NCI-H2196 (cell line): ENCODE measurements around the gene PRKG1.
"Not testable (repeated sequence)": the region's sequence is repeated elsewhere in the genome, so short reads cannot be mapped to it uniquely, and the experiment has no call there.

Source experiments
- DNase-seq: peaks from one replicate; lab custom pipeline; 2025; ENCODE audit not compliant: unreplicated experiment; lab: John Stamatoyannopoulos, UW

The PRKG1 gene

GRCh38 chr10:51313773-51314478 lies 239.6 kb downstream of the PRKG1 start:
- no peak for DNase-seq

- no peak for DNase-seq
Observed at GRCh38 chr10:51314481-51314880, 240.2 kb downstream of the PRKG1 start.

DNA sequence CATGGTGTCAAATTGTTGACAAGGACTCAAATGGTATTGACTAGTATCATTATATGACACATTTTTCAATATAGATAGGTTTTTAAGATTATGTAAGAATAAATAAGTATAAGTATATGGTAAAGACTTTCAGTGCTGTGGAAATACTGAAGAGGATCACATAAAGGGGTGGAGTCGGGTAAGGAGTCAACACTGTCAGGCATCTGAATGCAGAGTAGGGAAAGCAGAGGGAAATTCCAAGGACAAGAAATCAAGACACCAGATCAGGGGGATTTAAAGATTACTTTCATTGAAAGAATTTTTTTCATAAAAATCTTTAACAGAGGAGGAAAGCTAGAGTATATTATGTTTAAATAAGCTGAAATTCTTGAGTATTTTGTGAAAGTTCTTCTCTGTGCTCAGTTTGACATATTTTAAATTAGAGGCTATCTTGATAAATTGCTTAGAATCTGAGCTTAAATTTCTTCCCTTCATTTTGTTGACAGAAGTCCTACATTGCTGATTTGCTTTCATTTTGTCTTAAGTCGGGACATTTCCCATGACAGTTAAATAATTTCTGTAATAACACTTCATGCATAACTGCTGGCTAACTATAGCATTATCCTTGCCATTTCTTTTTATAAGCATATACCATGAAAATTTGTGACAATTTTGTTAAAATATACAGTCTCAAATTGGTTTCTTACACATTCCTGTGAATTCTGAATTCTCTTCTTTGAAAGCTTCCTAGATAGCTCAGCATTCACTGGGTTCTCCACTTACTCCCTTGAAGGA lies 244.3 kb downstream of the PRKG1 start:
- no peak for DNase-seq

DNA sequence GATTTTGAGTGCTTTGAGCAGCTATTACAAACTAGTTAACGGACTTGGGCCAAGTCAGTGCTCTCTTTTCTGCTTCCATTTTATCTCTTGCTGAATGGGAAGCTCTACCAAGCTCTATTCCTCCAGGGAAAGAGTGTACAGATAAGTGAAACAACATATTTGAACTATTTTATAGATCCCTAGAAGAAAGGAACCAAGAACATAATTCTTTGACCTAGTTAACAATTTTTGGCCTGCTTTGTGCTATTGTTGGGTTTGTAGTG lies 244.8 kb downstream of the PRKG1 start:
- no peak for DNase-seq

- no peak for DNase-seq
Observed at GRCh38 chr10:51321300-51321699, 247.0 kb downstream of the PRKG1 start.

GRCh38 chr10:51321980-51322379 lies 247.7 kb downstream of the PRKG1 start:
- DNase-seq = no peak

GRCh38 chr10:51325649-51326048 lies 251.4 kb downstream of the PRKG1 start:
- no peak for DNase-seq

DNA sequence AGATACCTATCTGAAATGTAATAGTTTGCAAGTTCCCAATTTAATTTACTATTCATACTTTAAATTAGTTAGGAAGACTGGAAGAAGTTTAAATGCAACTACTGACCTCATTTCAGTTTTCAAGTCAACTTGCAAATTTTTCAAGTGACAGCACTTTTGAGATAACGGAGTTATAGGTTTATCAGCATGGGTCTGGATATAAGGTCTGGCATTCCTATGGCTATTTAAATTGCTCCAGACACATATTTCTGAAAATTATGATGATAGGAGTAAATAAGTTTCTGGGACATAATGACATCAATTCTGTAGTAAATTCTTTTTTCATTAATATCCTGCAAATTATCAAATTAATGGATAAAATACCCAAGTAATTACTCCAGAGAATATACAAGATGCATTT lies 251.9 kb downstream of the PRKG1 start:
- DNase-seq = no peak

GRCh38 chr10:51327432-51327831 lies 253.1 kb downstream of the PRKG1 start:
- DNase-seq = no peak

- no peak for DNase-seq
Observed at GRCh38 chr10:51340366-51340765, 266.1 kb downstream of the PRKG1 start.

GRCh38 chr10:51340845-51341610 lies 266.7 kb downstream of the PRKG1 start:
- no peak for DNase-seq

DNA sequence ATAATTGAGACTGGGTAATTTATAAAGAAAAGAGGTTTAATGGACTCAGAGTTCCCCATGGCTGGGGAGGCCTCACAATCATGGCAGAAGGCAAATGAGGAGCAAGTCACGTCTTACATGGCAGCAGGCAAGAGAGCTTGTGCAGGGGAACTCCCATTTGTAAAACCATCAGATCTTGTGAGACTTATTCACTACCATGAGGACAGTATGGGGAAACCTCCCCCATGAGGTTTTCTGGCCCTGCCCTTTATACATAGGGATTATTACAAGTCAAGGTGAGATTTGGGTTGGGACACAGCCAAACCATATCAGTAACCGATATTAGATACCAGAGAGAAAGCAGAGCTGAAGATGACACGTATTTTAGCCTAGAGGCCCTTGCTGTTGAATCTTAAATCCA lies 267.5 kb downstream of the PRKG1 start:
- DNase-seq = not testable (repeated sequence)

DNA sequence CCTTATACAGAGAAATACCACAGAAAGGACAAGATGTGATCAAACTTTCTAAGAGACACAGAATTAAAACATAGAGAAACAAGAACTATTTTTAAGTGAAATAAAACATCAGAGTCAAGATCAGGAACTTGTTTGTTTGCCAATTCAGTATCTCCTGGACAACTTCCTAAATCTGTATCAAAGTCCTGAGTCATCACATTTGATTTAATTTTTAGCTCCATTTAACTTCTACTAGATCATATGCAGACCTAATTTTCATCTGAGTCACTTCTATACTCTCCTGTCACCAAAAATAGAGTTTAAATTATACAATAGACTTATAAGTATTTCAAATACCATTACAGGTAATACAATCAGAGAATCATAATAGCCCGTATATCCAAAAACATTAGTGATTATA lies 268.1 kb downstream of the PRKG1 start:
- DNase-seq = no peak

- DNase-seq = no peak
Observed at GRCh38 chr10:51343391-51343790, 269.1 kb downstream of the PRKG1 start.

- no peak for DNase-seq
Observed at GRCh38 chr10:51344371-51344770, 270.1 kb downstream of the PRKG1 start.

DNA sequence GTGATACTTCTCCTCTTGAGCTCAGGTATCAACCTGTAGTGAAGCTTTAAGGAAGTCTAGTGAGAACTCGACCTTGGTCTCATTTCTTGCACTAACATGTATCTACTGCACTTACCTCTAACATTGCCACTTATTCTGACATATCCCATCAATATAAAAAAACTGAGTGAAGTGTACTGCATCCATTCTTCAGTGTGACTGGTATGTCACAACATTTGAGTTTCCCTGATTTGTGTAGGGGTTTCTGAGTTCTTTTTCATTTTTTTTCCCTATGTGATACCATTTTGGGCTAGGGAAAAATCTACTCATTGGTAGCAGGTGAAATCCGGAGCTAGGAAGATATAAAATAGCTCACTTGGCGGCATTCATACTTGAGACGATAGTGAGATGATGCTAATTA lies 274.3 kb downstream of the PRKG1 start:
- DNase-seq = no peak

- no peak for DNase-seq
Observed at GRCh38 chr10:51357170-51357569, 282.9 kb downstream of the PRKG1 start.

- DNase-seq = no peak
Observed at GRCh38 chr10:51358227-51358626, 283.9 kb downstream of the PRKG1 start.

- no peak for DNase-seq
Observed at GRCh38 chr10:51363415-51363814, 289.1 kb downstream of the PRKG1 start.

DNA sequence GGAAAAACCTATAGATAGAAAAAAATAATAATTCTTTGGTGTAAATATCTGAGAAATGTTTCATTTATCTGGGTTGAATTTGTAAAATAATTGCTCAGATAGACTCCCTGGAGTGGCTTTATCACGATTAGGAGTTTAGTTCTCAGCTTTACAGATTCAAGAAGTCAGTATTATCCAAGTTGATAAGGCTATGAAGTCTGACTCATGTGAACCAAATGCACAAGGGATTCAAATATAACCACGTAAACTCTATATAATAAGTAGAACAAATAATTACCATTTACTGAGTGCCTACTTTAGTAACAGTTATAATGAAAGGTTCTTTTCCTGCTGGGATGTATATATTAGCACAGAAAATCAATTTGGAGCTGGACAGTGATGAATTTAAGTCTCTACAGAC lies 290.4 kb downstream of the PRKG1 start:
- no peak for DNase-seq

- no peak for DNase-seq
Observed at GRCh38 chr10:51366044-51366443, 291.8 kb downstream of the PRKG1 start.

- DNase-seq = no peak
Observed at GRCh38 chr10:51367127-51367526, 292.8 kb downstream of the PRKG1 start.
